ENCODE data around the gene IL23A. TPM values are rescaled to one million over a fixed set of nuclear protein-coding genes. Genes with fewer than 3 reads are reported as not detected.

The IL23A gene
- polyA plus RNA-seq, 3 donors: 1.0 to 4.8 (median 1.6) TPM

DNA sequence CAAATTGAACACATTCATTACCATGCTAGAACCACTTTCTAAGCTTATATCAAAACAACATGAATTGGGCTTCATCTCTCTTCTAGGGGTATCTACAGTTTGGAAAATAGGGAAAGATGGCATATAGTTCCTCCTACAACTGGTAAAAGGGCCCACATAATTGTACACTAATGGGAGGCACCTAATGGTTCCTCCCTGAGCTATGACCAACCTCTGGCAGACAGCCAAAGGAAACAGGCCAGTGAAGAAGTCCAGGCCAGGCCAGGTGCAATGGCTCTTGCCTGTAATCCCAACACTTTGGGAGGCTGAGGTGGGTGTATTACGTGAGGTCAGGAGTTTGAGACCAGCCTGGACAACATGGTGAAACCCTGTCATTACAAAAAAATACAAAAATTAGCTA lies 47.2 kb downstream of the IL23A start:
- no peaks in the 10 kb centered on the region for H3K4me1 ChIP-seq (ENCODE audit: control insufficient read depth in 1 of 2, insufficient read depth in 2 of 2, low read length in 2 of 2)
- no peaks in the 10 kb centered on the region for H4K20me1 ChIP-seq (ENCODE audit: insufficient read depth, low read length)
- no peaks in the 10 kb centered on the region for H3K79me2 ChIP-seq (ENCODE audit: insufficient read depth, low read length)
- H3K27ac ChIP-seq (ENCODE audit: low read depth in 1 of 2, low read length in 2 of 2): no peak overlapping the region
- intact Hi-C loops (cut with micrococcal nuclease): no loop called here
- peak overlapping the region; percentile 11 for H2AFZ ChIP-seq (ENCODE audit: insufficient read depth, low read depth, low read length, poor library complexity, severe bottlenecking)
- H3K36me3 ChIP-seq (replicated peaks in 1 of 2; ENCODE audit: control insufficient read depth in 1 of 2, insufficient read depth in 2 of 2, low read length in 2 of 2): no peaks in the 10 kb centered on the region
- no peaks in the 10 kb centered on the region for H3K9me3 Mint-ChIP-seq
- no peak for TF ChIP-seq CTCF (IDR thresholded peaks at IDR 0.05)
- H3K36me3 Mint-ChIP-seq: no peaks in the 10 kb centered on the region
- H3K4me3 ChIP-seq (replicated peaks in 1 of 3; ENCODE audit: low read depth in 2 of 3, low read length in 3 of 3): no peak overlapping the region
- H3K4me3 Mint-ChIP-seq: no peak overlapping the region
- H3K27ac Mint-ChIP-seq: peak overlapping the region in 2 of 7 donors; percentile 57 to 60
- no peaks in the 10 kb centered on the region for H3K27me3 ChIP-seq (ENCODE audit: control insufficient read depth in 2 of 2, insufficient read depth in 2 of 2, low read length in 2 of 2)
- no peak overlapping the region for H3K9ac ChIP-seq (ENCODE audit: insufficient read depth, low read length, poor library complexity, severe bottlenecking)
- H3K27me3 Mint-ChIP-seq (ENCODE audit: low read depth in 3 of 3): peaks cover 0 to 7% (median 3%) of the 10 kb centered on the region in 3 donors
- no peak for DNase-seq
- H3K9me3 ChIP-seq (replicated peaks in 1 of 2; ENCODE audit: control insufficient read depth in 1 of 2, insufficient read depth in 1 of 2, low read length in 2 of 2): no peaks in the 10 kb centered on the region
- WGBS (ENCODE audit: insufficient coverage): no CpG with 5 or more reads among the region's 1 CpG
- H3K4me1 Mint-ChIP-seq: no peaks in the 10 kb centered on the region
- H3K4me2 ChIP-seq (replicated peaks; ENCODE audit: extremely low read depth, low read length, poor library complexity, severe bottlenecking): no peak overlapping the region

- H3K79me2 ChIP-seq (ENCODE audit: insufficient read depth, low read length): no peaks in the 10 kb centered on the region
- intact Hi-C loops (cut with micrococcal nuclease): no loop called here
- no peak overlapping the region for H3K9ac ChIP-seq (ENCODE audit: insufficient read depth, low read length, poor library complexity, severe bottlenecking)
- no peak overlapping the region for H3K27ac ChIP-seq (ENCODE audit: low read depth in 1 of 2, low read length in 2 of 2)
- H2AFZ ChIP-seq (ENCODE audit: insufficient read depth, low read depth, low read length, poor library complexity, severe bottlenecking): no peak overlapping the region
- TF ChIP-seq CTCF (IDR thresholded peaks at IDR 0.05): no peak
- H3K36me3 ChIP-seq (replicated peaks in 1 of 2; ENCODE audit: control insufficient read depth in 1 of 2, insufficient read depth in 2 of 2, low read length in 2 of 2): no peaks in the 10 kb centered on the region
- H3K9me3 Mint-ChIP-seq: peaks cover 2 to 8% (median 4%) of the 10 kb centered on the region in 7 donors
- H3K36me3 Mint-ChIP-seq: no peaks in the 10 kb centered on the region
- peaks cover 1 to 6% (median 3%) of the 10 kb centered on the region in 3 donors for H3K27me3 Mint-ChIP-seq (ENCODE audit: low read depth in 3 of 3)
- peak overlapping the region in 1 of 7 donors; percentile 2 for H3K27ac Mint-ChIP-seq
- no peak overlapping the region for H3K4me2 ChIP-seq (replicated peaks; ENCODE audit: extremely low read depth, low read length, poor library complexity, severe bottlenecking)
- no CpG with 5 or more reads among the region's 7 CpGs for WGBS (ENCODE audit: insufficient coverage)
- H3K4me3 Mint-ChIP-seq: no peak overlapping the region
- no peaks in the 10 kb centered on the region for H4K20me1 ChIP-seq (ENCODE audit: insufficient read depth, low read length)
- no peaks in the 10 kb centered on the region for H3K27me3 ChIP-seq (ENCODE audit: control insufficient read depth in 2 of 2, insufficient read depth in 2 of 2, low read length in 2 of 2)
- DNase-seq: no peak
- peaks cover 0 to 3% of the 10 kb centered on the region in 2 donors for H3K9me3 ChIP-seq (replicated peaks in 1 of 2; ENCODE audit: control insufficient read depth in 1 of 2, insufficient read depth in 1 of 2, low read length in 2 of 2)
- H3K4me1 ChIP-seq (ENCODE audit: control insufficient read depth in 1 of 2, insufficient read depth in 2 of 2, low read length in 2 of 2): no peaks in the 10 kb centered on the region
- no peak overlapping the region for H3K4me3 ChIP-seq (replicated peaks in 1 of 3; ENCODE audit: low read depth in 2 of 3, low read length in 3 of 3)
- no peaks in the 10 kb centered on the region for H3K4me1 Mint-ChIP-seq
These were observed 48.6 kb downstream of the IL23A start for GRCh38 chr12:56387152-56387736.

All from CD14-positive monocyte (primary cell).